Hepatic stellate cell (primary cell): ENCODE data around the gene SEC14L5.

Source experiments
- DNase-seq: peaks from one replicate; pipeline ENCODE4 v3.0.0; 2011; ENCODE audit warnings: low spot score

The SEC14L5 gene

DNA sequence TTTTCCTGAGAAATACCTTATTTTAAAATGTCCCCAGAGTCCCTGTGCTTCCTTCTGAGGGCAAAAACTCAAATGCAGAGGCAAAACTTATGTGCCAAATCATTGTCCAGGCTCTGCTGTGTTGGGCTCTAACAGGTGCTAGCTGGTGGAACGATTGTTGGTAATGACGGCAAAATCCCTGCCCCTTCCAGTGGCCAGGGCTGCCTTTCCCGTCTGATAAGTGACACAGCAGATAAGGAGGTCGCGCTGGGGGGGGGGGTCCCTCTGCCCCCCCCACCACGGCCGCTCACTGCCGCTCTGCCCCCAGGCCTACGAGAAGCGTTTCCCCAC is 29.1 kb downstream of the SEC14L5 start:
- DNase-seq, result no peak

DNA sequence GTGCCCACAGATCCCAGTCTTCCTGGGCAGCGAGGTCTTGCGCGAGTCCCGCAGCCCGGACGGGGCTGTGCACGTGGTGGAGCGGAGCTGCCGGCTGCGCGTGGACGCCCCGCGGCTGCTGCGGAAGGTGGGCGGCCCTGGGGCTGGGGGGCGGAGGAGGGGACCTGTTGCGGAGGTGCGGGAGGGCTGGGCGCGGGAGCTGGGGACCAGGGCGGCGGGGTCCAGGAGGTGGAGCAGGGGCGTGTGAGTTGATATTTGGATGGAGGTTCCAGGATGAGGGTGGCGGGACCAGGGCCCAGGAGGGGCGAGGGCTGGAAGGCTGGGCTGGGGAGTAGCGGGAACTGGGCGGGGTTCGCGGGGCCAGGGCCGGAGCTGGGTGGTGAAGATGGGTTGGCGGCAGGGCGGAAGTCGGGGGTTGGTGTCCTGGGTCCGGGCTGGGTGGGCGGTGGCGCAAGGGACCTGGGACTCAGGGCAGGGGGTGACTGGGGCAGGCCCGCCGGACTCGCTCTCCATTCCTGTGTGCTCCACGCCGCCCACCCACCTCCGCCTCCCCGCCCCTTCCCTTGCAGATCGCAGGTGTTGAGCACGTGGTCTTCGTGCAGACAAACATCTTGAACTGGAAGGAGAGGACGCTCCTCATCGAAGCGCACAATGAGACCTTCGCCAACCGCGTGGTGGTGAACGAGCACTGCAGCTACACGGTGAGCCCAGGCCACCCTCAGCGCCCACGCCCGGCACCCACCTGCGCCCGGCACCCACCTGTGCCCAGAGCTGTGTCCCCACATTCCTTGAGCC is 29.6 kb downstream of the SEC14L5 start:
- DNase-seq, result no peak

DNA sequence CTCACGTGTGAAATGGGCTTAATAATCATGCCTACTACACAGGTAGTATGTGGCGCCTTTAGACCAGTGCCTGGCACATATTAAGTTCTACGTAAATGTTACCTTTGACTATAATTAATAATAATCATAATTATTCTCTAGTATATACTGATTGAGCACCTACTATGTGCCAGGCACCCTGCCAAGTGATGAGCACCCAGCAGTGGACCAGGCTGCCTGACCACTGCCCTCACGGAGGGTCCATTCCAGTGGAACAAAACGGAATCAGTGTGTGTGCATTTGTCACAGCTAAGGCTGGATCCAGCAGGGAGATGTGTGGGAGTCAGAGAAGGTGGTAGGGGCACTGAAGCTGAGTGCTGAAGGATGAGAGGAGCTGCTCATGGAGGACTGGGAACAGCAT is 30.5 kb downstream of the SEC14L5 start:
- DNase-seq, result no peak

DNA sequence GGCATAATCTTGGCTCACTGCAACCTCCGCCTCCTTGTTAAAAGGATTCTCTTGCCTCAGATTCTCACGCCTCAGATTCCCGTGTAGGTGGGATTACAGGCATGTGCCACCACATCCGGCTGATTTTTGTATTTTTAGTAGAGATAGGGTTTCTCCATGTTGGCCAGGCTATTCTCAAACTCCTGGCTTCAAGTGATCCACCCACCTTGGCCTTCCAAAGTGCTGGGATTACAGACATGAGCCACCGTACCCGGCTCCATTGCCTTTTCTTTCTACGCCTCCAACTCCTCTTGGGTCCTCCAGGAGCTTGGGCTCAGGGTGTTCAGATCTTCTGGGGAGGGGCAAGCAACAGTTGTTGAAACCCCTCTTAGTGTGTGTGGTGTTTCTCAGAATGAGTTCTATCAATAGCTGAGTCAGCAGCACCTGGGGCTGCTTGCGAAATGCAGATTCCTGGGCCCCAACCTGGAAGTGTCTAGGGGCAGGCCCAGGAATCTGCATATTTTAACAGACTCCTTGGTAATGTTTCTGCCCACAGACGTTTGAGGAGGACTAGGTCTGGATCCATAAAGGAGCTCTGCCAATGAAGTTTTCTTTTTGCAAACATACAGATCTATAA is 31.4 kb downstream of the SEC14L5 start:
- DNase-seq, result no peak

DNA sequence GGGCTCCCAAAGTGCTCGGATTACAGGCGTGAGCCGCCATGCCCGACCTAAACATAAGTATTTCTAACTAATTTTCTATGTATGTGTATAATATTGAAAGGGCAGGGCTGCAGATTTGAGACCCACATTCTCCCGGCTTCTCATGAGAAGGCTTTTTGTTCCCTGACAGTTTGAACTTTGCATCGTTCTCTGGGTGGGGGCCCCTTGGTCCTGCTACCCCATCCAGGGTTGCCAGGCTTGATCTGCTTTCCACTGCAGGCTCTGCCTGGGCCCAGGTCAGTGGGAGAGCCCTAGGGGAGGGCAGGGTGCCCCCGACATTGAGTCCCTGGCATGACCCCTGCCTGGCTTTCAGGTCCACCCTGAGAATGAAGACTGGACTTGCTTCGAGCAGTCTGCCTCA is 32.3 kb downstream of the SEC14L5 start:
- no peak for DNase-seq

DNA sequence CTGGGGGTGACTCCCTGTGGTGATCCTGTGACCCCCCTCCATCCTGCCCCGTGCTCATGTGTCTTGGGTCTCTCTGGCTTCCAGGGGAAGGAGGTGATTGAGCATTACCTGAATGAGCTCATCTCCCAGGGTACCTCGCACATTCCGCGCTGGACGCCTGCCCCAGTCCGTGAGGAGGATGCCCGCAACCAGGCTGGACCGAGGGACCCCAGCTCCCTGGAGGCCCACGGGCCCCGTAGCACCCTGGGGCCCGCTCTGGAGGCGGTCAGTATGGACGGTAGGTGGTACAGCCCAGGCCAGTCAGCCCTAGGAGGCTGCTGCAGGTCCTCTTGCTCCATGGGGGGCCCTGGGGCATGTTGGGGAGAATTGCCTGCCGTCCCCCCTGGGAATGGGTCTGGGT is 33.6 kb downstream of the SEC14L5 start:
- DNase-seq, result no peak

DNA sequence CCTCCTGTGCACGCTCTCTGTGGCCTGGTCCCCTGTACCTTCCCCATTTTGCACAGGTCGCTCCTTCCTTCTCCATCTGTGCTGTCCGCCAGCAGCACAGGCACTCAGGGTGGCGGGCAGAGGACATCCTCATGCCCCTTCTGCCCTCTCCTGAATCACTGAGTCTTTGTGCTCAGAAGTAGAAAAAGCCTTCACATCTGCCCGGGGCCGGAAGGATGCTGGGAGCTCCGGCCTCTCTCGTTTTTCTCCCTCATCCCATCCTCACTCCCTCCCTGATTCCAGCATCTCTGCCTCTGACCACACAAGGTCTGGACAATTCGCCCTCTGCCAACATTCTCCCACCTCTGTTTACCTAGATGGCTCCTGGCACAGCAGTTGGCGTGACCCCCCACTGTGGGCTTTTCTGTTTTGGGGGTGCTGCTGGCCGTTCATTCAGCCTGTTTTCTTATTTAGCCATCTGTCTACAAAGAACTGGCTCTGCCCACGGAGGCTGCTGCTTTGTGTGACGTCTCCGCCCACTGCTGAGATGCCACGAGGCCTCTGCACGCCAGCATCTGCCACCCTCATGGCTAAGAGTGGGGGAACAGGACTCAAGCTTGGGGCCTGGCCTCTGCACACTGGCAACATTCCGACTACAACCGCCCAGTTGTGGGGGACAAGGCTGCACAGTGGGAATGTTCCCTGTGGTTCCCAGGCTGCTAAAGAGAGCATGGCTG is 36.7 kb downstream of the SEC14L5 start:
- DNase-seq, result no peak

DNA sequence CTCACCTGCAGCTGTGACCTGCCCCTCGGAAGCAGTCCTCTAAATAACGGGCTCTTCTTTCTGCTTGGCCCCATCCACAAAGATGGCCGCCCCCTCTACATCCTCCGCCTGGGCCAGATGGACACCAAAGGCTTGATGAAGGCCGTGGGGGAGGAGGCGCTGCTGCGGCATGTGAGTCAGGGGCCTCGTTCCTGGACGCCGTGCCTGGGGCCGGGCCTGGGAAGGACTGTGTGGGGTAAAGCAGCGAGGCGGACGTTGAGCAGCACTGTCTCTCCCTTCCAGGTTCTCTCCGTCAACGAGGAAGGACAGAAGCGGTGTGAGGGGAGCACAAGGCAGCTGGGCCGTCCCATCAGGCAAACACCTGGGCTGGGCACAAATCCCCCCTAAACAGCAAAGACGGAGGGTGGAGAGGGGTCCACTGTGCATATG is 42.5 kb downstream of the SEC14L5 start:
- no peak for DNase-seq

DNA sequence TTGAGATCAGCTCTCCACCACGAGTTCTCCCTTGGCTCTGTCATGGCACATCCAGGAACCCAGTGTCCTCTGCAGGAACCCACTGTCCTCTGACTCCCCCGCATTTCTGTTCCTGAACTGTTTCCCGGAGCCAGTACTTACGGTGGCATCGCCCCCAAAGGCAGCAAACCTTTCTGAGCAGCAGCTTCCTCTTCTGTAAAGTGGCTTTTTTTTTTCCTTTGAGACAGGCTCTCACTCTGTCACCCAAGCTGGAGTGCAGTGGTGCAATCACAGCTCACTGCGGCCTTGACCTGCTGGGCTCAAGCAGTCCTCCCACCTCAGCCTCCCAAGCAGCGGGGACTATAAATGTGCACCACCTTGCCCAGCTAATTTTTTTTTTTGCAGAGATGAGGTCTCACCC is 43.4 kb downstream of the SEC14L5 start:
- no peak for DNase-seq

DNA sequence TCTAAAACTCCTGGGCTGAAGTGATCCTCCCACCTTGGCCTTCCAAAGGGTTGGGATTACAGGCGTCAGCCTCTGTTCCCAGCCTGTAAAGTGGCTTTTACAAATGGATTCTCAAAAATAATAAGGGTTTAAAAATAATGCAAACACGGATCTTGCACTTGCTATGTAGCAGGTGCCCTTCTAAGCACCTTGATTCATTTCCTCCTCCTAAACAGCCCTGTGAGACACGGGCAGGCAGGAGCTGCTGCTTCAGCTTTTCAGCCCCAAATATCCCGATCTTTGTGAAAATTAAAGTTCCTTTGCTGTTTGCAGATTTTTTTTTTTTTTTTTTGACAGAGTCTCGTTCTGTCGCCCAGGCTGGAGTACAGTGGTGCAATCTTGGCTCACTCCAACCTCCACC is 43.9 kb downstream of the SEC14L5 start:
- DNase-seq, result no peak

DNA sequence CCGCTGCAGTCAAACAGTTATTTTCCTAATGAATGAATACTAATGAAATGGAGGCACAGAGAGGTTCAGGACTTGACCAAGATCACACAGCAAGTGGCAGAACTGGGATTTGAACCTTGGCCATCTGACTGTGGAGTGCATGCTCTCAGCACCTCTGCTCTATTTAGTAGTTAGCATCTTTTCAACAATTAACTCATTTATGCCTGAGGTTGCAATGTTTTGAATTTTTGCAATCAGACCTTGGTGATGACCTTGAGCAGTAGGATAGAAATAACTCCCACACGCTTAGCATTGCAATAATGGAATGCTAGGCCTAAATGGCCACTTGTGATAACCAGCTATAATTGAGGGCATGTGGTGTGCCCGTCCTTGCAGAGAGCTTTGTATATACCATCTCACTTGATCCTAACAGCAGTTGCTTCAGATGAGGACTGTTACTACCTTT is 44.6 kb downstream of the SEC14L5 start:
- no peak for DNase-seq

DNA sequence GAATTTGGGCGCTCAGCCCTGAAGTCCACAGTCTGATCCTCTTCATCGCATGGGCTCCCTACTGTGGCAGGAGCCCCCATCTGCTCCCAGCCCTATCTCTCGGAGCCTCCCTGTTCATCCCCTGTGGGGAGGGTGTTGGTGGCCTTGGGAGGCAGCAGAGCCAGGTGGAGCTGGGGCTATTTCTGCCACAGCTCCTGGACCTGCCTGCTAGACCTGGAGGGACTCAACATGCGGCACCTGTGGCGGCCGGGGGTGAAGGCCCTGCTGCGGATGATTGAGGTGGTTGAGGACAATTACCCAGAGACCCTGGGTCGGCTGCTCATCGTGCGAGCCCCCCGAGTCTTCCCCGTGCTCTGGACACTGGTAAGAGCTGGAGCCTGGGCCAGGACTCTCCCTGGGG is 45.1 kb downstream of the SEC14L5 start:
- no peak for DNase-seq

DNA sequence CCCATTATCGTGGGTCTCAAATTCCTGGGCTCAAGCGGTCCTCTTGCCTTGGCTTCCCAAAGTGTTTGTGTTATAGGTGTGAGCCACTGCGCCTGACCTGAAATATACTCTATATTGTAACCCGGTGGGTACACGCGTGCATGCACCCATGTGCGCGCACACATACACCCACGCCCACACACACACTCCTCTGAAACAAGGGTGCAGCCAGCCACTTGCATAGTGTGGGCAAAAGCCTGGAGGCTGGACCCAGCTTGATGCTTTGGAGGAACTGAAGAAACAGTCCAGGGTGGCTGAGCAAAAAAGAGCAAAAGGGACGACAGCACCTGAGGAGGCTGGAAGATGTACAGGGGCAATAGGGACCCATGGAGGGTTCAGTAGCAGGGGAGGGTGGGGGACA is 45.7 kb downstream of the SEC14L5 start:
- no peak for DNase-seq

DNA sequence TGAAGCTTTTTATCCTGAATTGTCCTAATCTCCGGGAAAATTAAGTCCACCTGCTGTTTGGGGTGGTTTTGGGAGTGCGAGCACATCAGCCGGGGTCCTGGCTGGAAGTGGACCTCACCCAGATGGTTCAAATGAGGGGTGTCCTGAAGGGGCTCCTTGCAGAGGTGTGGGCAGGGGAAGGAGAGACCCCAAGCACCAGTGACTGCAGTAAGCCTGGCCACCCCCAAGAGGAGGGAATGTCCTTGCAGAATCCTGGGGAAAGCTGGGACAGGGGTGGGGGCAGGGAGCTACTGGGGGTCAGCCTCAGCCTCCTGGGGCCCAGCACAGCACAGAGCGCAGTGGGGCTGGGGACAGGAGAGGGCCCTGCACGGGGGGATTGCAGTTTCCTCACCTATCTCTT is 46.2 kb downstream of the SEC14L5 start:
- DNase-seq, result no peak

DNA sequence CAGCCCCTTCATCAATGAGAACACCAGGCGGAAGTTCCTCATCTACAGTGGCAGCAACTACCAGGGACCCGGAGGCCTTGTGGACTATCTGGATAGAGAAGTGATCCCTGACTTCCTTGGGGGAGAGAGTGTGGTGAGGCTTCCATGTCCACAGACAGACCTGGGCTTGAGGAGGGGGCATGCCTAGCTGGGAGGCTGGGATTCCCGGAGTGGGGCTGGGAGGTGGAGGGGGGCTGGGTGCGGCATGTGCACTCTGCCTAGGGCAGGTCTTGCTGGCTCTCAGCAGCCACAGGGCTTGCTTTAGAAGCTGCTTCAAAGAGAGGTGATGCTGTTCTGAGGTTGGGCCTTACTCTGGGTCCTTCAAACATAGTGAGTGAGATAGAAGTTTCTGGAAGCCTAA is 47.8 kb downstream of the SEC14L5 start:
- no peak for DNase-seq

DNA sequence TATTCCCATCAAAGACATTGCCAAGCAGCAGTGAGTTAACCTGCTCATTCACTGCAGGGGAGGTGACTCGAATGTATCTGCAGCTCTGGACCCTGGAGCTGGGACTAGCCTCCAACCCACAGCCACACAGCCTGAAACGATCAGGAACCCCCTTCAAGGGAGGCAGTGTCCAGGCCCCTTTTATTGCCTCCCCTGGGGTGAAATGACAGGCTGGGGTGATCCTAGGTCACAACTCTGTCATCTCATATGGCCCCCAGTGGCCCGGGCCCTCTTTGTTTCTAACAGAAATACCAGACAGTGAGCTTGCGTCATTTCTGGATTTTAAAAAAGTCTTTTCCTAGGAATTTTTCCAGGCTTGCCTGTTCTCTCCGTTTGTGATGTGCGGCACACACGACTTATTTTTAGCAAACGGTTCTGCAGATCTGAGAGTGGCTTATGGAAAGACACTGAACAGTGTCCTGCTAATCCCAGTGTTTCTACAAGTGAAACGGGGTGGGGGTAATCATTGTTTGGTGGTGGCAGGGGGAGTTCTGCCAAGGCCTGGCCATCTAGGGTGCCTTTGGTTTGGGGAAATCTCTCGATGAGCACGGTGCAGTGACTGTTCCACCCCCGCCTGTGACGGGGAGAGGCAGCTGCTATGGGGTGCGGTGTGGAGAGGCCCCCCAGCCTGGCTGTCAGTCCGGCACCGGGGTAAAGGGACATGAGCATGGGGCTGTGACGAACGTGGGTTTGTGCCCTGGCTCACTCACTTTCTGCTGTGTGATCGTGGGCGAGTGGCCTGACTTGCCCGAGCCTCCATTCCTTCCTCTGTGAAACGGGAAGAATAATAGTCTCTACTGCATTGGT is 48.4 kb downstream of the SEC14L5 start:
- DNase-seq, result no peak

DNA sequence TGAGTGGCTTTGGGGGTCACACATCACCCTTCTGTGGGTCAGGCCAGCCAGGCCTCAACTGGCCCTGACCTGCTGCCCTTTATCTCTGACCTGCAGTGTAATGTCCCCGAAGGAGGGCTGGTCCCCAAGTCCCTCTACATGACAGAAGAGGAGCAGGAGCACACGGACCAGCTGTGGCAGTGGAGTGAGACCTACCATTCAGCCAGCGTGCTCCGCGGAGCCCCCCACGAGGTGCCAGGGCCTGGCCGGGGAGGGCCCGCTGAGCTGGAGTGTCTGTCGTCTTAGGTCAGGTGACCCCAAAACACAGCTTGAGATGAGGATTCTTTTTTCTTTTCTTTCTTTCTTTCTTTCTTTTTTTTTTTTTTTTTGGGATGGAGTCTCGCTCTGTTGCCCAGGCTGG is 49.1 kb downstream of the SEC14L5 start:
- no peak for DNase-seq

DNA sequence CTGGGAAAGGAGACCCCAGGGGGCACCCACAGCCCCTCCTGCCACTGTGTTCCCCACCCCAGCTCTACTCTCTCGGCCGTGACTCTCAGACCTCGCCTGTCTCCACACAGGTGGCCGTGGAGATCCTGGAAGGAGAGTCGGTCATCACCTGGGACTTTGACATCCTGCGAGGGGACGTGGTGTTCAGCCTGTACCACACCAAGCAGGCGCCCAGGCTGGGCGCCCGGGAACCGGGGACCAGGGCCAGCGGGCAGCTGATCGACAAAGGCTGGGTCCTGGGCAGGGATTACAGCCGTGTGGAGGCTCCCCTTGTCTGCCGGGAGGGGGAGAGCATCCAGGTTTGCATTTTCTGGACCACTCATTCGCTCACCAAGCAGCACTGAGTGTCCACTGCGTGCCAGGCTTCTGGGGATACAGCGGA is 50.2 kb downstream of the SEC14L5 start:
- no peak for DNase-seq

DNA sequence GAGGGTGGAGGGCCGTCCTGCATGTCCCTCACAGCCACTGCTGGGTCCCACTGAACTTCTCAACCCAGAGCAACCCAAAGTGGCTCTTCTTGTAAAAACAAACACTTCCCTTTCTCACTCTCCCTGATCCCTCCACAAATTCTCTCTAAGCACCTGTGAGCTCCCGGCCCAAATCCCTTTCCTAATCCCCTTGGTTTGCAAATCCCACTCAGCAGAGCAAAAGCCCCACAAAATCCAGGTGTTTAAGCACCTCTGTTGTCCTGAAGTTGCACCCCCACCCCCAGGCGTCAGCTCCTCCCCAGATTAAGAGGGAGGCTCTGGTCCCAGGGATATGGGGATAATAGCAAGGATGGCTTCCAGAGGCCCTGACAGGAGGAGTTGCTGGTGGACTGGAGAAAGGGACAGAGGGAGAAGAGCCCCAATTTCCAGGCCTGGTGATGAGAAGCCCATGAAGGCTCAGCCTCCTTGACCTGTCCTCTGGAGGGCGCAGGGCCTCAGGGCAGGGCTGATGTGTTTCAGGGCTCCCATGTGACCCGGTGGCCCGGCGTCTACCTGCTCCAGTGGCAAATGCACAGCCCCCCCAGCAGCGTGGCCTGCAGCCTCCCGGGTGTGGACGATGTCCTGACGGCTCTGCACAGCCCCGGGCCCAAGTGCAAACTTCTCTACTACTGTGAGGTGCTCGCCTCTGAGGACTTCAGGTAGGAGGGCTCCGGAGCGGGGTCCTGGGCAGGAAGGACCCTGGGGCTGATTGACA is 52.6 kb downstream of the SEC14L5 start:
- no peak for DNase-seq

DNA sequence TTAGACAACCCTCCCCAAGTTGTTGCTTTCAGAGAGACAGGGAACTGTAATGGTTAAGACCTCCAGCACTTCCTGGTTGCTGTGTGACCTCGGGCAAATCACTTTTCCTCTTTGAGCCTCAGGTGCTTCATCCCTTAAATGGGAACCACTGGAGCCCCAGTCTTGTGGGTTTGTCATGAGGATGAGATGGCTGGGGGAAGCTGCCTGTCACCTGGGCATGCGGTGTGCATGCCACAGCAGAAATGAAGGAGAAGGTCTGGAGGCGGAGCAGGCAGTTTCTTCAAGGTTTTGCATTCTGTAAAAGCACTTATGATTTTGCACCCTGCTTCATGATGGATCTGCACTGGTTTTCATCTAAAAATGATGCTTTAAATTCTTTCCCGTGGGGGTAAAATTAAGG is 53.5 kb downstream of the SEC14L5 start:
- no peak for DNase-seq

DNA sequence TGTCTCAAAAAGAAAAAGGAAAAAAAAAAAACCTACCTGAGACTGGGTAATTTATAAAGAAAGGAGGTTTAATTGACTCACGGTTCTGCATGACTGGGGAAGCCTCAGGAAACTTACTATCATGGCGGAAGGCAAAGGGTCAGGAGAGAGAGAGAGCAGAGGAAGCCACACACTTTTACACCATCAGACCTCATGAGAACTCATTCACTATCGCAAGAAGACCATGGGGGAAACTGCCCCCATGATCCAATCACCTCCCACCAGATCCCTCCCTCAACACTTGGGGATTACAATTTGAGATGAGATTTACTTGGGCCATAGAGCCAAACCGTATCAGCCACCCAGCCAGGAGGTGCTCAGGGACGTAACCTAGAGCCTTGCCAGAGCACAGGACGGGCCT is 54.8 kb downstream of the SEC14L5 start:
- no peak for DNase-seq

DNA sequence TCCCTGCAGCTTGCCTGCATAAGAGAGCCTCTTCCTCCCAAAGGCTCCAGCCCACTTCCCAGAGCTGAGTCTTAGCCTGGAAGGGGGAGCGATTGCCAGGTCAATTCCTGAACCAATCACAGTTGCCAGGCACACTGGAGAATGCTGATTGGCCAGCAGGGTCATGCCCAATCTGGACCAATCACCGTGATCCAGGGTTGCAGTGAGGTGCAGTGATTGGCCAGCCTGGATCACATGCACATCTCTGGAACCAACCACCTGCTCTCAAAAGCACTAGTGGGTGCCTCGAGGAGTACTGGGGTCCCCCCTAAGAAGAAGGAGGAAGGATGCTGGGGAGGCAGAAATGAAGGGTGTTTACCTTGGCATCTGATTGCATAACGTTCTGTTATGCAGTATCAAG is 57.2 kb downstream of the SEC14L5 start:
- DNase-seq, result no peak
